Measurements from ENCODE around the gene SLC37A1.

SLC37A1 gene

DNA sequence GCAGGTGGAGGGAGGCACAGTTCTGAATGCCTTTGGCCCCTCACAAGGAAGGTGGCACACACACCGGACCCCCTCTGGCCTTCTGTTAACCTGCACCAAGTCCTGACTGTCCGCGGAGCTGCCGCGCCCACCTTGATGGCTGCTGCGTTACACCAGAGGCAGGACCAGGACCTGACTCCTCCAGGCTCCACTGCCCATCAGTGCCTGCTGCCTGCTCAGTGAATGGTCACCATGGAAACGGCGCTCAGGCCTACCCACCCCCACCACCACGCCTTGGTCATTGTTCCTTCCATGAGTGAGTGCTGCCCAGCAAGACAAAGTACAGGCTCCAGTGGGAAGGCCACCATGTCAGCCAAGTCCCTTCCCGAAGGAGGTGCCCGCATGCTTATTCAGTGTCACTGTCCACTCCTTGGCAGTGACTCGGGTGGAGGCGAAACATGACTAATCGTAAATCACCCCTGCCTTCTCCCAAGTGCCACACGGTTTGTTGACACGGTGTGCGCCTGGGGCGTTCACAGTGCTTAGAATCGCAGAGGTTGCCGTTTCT is 57.3 kb downstream of the SLC37A1 start:
- peaks cover 4% of the 10 kb centered on the region for H3K36me3 Mint-ChIP-seq (ENCODE audit: low read depth)
- DNase-seq: peak; percentile 61
- peaks cover 2% of the 10 kb centered on the region for H3K9me3 Mint-ChIP-seq
- no peak overlapping the region for H3K27ac Mint-ChIP-seq
- peaks cover 3% of the 10 kb centered on the region for H3K27me3 Mint-ChIP-seq (ENCODE audit: low read depth, poor library complexity)
- no peak overlapping the region for H3K4me3 Mint-ChIP-seq
- TF ChIP-seq, protein P1, sequence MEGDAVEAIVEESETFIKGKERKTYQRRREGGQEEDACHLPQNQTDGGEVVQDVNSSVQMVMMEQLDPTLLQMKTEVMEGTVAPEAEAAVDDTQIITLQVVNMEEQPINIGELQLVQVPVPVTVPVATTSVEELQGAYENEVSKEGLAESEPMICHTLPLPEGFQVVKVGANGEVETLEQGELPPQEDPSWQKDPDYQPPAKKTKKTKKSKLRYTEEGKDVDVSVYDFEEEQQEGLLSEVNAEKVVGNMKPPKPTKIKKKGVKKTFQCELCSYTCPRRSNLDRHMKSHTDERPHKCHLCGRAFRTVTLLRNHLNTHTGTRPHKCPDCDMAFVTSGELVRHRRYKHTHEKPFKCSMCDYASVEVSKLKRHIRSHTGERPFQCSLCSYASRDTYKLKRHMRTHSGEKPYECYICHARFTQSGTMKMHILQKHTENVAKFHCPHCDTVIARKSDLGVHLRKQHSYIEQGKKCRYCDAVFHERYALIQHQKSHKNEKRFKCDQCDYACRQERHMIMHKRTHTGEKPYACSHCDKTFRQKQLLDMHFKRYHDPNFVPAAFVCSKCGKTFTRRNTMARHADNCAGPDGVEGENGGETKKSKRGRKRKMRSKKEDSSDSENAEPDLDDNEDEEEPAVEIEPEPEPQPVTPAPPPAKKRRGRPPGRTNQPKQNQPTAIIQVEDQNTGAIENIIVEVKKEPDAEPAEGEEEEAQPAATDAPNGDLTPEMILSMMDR (IDR thresholded peaks at IDR 0.05): no peak
- H3K4me1 Mint-ChIP-seq: peaks cover 50% of the 10 kb centered on the region

DNA sequence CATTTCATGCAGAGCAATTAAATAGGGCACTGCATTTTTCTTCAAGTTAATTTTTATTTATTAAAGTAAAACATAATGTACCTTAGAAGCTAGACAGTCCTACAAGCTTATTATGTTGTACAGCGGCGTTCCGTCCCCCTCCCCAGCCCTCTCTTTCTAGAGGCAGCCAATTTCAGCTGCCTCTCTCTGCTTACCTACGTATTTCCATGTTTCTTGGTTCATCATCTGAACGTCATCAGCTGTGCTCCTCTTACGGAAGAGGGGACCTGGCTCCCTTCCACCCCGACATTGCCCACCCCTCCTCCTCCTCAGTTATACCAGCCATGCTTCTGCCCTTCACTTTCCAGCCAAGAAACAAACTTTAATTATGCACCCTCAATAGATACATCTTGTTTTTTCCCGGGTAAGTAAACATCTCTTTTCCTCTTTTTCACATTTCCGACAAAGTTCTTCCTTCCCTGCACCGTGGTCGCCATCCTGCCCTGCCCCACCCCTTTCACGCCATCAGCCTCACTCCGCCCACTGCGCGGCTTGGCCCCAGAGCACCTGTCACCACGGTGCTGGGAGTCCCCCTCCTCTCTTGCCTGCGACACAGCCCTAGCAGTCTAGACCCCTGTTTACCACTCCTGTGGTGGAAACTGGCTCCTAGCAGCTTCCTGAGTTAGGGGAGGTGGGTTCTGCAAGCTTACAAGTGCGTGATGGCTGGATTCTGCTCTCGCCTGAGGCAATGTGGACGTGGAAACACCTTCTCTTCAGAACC is 57.9 kb downstream of the SLC37A1 start:
- peaks cover 9% of the 10 kb centered on the region for H3K9me3 Mint-ChIP-seq
- no peak overlapping the region for H3K27ac Mint-ChIP-seq
- peaks cover 10% of the 10 kb centered on the region for H3K36me3 Mint-ChIP-seq (ENCODE audit: low read depth)
- TF ChIP-seq, protein P1 (IDR thresholded peaks at IDR 0.05): no peak
- peak overlapping the region; percentile 28 for H3K4me3 Mint-ChIP-seq
- H3K4me1 Mint-ChIP-seq: peaks cover 50% of the 10 kb centered on the region
- peaks cover 3% of the 10 kb centered on the region for H3K27me3 Mint-ChIP-seq (ENCODE audit: low read depth, poor library complexity)
- no peak for DNase-seq

GRCh38 chr21:42572906-42573495 is 59.3 kb downstream of the SLC37A1 start:
- Mint-ChIP-seq H3K27me3 (ENCODE audit: low read depth, poor library complexity) (peaks cover 4% of the 10 kb centered on the region), H3K27ac (no peak overlapping the region), H3K9me3 (peaks cover 23% of the 10 kb centered on the region), H3K4me1 (peaks cover 46% of the 10 kb centered on the region), H3K36me3 (ENCODE audit: low read depth) (peaks cover 22% of the 10 kb centered on the region), H3K4me3 (no peak overlapping the region)
- TF ChIP-seq, protein P1 (IDR thresholded peaks at IDR 0.05): no peak
- no peak for DNase-seq

DNA sequence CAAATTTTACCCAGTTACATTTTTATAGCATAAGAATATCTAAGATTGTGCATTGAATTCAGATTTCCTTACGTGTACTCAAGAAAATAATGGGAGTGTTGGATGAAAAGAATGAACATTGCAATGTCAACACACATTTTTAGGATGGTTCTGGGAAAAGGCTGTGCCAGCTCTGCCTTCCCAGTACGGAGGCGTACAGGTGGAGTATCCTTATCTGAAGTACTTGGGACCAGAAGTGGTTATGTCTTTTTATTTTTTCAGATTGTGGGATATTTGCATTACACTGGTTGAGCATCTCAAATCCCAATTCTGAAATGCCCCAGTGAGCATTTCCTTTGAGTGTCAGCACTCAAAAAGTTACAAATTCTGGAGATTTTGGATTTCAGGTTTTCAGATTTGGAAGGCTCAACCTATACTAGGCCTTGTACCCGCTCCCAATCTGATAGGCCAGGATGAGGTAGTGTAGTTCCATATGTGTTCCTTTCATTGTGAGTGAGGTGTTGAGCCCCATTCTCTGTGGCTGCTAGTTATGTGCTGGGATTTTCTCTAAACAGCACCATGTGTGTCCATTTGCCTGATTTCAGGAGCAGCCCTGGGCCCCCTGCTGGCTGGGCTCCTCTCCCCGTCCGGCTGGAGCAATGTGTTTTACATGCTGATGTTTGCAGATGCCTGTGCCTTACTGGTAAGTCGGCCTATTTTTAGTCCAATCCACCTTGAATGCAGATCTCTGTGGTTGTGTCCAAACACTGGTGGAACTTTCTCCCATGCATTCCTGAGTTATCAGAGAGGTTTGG is 60.8 kb downstream of the SLC37A1 start:
- peaks cover 38% of the 10 kb centered on the region for H3K4me1 Mint-ChIP-seq
- no peak for DNase-seq
- H3K36me3 Mint-ChIP-seq (ENCODE audit: low read depth): peaks cover 28% of the 10 kb centered on the region
- H3K9me3 Mint-ChIP-seq: peaks cover 28% of the 10 kb centered on the region
- TF ChIP-seq, protein P1 (IDR thresholded peaks at IDR 0.05): peak; percentile 25
- H3K4me3 Mint-ChIP-seq: no peak overlapping the region
- H3K27ac Mint-ChIP-seq: no peak overlapping the region
- H3K27me3 Mint-ChIP-seq (ENCODE audit: low read depth, poor library complexity): peaks cover 6% of the 10 kb centered on the region

- TF ChIP-seq, protein P1 (IDR thresholded peaks at IDR 0.05): no peak
- H3K27ac Mint-ChIP-seq: no peak overlapping the region
- no peak overlapping the region for H3K4me3 Mint-ChIP-seq
- no peak for DNase-seq
- peaks cover 32% of the 10 kb centered on the region for H3K4me1 Mint-ChIP-seq
- peaks cover 6% of the 10 kb centered on the region for H3K27me3 Mint-ChIP-seq (ENCODE audit: low read depth, poor library complexity)
- peaks cover 28% of the 10 kb centered on the region for H3K36me3 Mint-ChIP-seq (ENCODE audit: low read depth)
- peaks cover 28% of the 10 kb centered on the region for H3K9me3 Mint-ChIP-seq
Observed at GRCh38 chr21:42575111-42575510, 61.5 kb downstream of the SLC37A1 start.
